HG03135 (cell line): Measurements from ENCODE around the gene SYCE3.

Experiments
- ATAC-seq: cut with Tn5 transposase; IDR thresholded peaks from one replicate; pipeline ENCODE4 v1.9.1; 2021; ENCODE audit warnings: mild to moderate bottlenecking, moderate library complexity; ENCODE audit not compliant: unreplicated experiment

Gene SYCE3

GRCh38 chr22:50600967-50601668 lies 38.4 kb upstream of the SYCE3 start:
- no peak for ATAC-seq

GRCh38 chr22:50600538-50600937 lies 37.8 kb upstream of the SYCE3 start, which contains the start of gene MAPK8IP2:
Gene MAPK8IP2, plus strand, starts transcription at chr22:50600793. Its CDS starts 26 bp downstream, at chr22:50600819.
- no peak for ATAC-seq

- ATAC-seq: no peak
Observed at GRCh38 chr22:50599816-50600455, 37.2 kb upstream of the SYCE3 start.

DNA sequence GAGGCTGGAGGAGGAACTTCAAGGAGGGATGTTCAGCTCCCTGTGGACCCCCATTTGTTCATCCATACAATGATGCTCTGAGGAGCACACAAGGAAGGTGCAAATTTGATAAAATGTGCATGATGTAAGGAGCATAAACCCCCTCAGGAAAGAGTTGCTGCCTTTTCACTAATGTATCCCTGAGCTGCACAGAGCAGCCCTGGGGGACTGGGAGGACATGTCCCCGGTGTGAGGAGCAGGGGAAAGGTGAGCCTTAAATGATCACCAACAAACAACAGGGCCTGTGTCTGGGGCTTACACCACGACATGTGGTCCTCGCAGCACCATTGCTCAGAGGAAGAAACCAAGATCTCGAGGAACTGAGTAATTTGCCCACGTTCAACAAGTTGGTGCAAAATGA lies 34.4 kb upstream of the SYCE3 start:
- ATAC-seq: no peak

- no peak for ATAC-seq
Observed at GRCh38 chr22:50595189-50595588, 32.5 kb upstream of the SYCE3 start.

GRCh38 chr22:50587407-50587806 lies 24.7 kb upstream of the SYCE3 start:
- ATAC-seq: no peak

DNA sequence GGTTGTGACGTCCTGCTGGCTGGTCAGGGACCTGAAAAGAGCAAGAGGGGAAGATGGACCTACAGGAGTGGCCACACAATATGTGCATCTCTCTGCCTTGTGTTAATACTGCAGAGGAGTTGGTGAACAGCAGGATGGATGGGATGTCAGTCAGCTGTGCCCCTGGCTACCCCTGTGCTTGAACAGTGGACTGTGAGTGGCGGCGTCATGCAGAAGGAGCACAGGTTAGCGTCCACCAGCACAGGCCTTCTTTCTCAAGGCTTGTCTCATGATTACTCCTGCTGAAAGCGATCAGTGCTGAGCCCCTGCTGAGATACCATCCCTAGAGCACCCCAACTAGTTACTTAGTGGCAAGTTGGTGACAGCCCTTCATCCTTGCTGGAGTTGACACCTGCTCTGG lies 23.7 kb upstream of the SYCE3 start:
- ATAC-seq: no peak

GRCh38 chr22:50585781-50586180 lies 23.1 kb upstream of the SYCE3 start:
- ATAC-seq: no peak

- no peak for ATAC-seq
Observed at GRCh38 chr22:50585238-50585637, 22.5 kb upstream of the SYCE3 start.

- no peak for ATAC-seq
Observed at GRCh38 chr22:50584106-50585096, 21.7 kb upstream of the SYCE3 start.

- peak; percentile 13 for ATAC-seq
Observed at GRCh38 chr22:50583294-50583861, 20.7 kb upstream of the SYCE3 start.

DNA sequence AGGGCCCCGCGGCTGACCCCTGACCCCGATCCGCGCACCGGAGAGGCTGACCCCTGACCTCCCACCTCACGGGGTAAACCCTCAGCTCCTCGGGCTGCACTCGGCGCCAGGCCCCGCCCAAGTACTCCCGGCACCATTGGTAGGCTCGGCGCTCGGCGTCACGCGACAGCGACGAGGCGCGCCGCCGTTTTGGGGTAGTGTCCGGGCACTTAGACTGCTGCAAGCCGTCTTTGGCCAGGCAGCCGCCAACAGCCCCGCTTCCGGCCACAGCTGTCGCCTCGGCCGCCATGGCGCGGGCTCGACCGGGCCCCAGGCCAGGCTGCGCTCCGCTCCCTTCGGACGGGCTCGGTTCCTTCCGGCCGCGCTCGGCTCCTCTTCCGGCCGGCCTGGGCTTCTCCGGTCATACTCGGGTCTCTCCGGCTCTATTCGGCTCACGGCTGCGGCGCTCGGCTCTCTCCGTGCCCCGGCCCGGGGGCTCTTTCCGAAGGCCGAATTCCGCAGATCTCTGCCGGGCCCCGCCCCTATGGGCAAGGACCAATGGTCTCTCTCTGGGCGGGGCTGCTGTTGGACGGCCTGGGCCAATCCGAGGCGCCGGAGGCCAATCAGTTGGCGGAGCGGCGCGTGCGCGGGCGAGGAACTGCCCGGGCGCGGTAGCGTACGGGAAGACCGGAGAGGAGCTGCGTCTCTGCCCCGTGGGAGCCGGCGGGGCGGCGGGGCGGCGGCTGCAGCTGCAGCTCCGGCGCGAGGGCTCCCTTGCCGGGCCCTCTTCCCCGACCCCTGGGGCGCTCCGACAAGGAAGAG lies 20.0 kb upstream of the SYCE3 start, which contains the start of gene CHKB:
CHKB (minus strand) TSS at position 357 of the 801 bp plus-strand sequence; CDS start at position 289, 68 bp downstream.
- peak; percentile 93 for ATAC-seq

DNA sequence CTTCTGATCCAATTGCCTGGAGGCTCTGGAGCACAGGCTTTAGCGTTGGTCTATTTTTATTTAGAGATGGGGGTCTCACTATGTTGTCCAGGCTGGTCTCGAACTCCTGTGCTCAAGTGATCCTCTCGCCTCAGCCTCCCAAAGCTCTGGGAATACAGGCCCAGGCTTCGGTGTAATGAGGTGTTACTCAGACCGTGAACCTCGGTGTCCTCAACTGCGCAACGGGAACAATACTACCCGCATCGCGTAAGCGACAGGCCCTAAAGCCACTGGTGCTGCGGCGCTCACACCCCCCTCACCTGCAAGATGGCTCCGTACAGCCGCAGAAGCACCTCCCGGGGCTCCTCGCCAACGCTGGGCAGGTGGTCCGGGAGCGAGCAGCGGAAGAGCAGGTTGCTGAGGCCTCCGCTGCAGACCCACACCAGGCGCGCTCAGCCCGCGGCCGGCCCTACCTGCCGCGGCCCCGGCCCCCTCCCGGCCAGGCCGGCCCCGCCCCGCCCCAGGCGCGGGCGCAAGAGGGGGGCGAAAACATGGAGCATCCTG lies 19.3 kb upstream of the SYCE3 start:
- no peak for ATAC-seq

GRCh38 chr22:50581031-50581949 lies 18.6 kb upstream of the SYCE3 start:
- no peak for ATAC-seq

- no peak for ATAC-seq
Observed at GRCh38 chr22:50579752-50580151, 17.0 kb upstream of the SYCE3 start.

GRCh38 chr22:50578776-50579310 lies 16.1 kb upstream of the SYCE3 start:
- ATAC-seq: no peak

DNA sequence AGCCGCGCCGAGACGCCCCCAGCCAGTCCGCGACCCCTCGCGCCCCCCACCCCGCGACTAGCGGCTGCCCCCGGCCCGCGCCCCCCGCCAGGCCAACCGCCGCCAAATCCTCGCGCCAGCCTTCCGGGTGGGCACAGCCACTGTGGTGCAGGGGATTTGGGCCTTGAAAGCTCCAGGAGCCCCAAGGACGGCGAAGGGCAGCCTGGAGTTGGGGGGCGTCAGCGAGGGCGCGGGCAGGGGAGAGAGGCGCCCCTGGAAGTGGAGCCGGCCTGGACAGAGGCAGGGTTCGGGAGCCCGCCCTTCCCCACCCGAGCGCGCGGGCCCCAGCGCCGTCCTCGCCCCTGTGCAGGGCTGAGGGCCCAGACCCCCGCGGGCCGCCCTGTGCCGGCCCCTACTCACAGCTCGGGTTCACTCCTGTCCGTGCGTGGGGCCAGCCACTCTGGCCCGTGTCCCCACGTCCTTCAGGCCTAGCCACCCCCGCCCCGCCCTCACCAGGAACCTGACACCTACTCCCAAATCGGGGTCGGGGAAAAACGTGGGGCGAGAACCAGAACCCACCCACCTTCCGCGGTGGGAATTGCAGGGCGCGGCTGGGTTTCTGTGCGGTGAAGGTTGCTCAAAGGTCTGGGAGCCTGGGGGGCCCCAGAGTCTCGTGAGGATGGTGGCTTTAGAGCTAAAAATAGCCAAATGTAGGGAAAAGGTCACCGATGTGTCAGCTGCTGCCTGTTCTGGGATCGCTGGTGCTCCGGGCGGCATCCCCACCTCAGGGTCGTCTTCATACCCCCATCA lies 15.5 kb upstream of the SYCE3 start, which contains the start of gene CPT1B:
CPT1B (minus strand) TSS at position 441 of the 789 bp plus-strand sequence. CDS start 512 bp downstream, outside the sequence.
- ATAC-seq: no peak

GRCh38 chr22:50577697-50577986 lies 14.9 kb upstream of the SYCE3 start:
- no peak for ATAC-seq
